NCI-H1048 (cell line): Measurements from ENCODE around the gene CYP2C18.
"Not testable (repeated sequence)": the region's sequence is repeated elsewhere in the genome, so short reads cannot be mapped to it uniquely, and the experiment has no call there.

ENCODE experiments used
- DNase-seq: peaks from one replicate; lab custom pipeline; 2025; lab: John Stamatoyannopoulos, UW

Gene CYP2C18

GRCh38 chr10:94683214-94684054 lies at the start of gene CYP2C18:
TSS of gene CYP2C18 (plus strand) at chr10:94683729. CDS start at chr10:94683820, 91 bp downstream.
- no peak for DNase-seq

- DNase-seq = not testable (repeated sequence)
Measured at GRCh38 chr10:94638097-94638496, 45.4 kb upstream of the CYP2C18 start.

- DNase-seq = no peak
Measured at GRCh38 chr10:94639902-94640301, 43.6 kb upstream of the CYP2C18 start.

- no peak for DNase-seq
Measured at GRCh38 chr10:94640562-94640961, 43.0 kb upstream of the CYP2C18 start.

- no peak for DNase-seq
Measured at GRCh38 chr10:94641480-94641879, 42.0 kb upstream of the CYP2C18 start.

- DNase-seq = no peak
Measured at GRCh38 chr10:94644352-94644751, 39.2 kb upstream of the CYP2C18 start.

GRCh38 chr10:94645285-94645684 lies 38.2 kb upstream of the CYP2C18 start:
- DNase-seq = no peak

- not testable (repeated sequence) for DNase-seq
Measured at GRCh38 chr10:94655201-94655600, 28.3 kb upstream of the CYP2C18 start.

GRCh38 chr10:94663061-94663460 lies 20.5 kb upstream of the CYP2C18 start:
- not testable (repeated sequence) for DNase-seq

GRCh38 chr10:94666391-94667102 lies 17.0 kb upstream of the CYP2C18 start:
- DNase-seq = no peak

- DNase-seq = no peak
Measured at GRCh38 chr10:94673614-94674321, 9.8 kb upstream of the CYP2C18 start.

GRCh38 chr10:94676496-94676895 lies 7.0 kb upstream of the CYP2C18 start:
- DNase-seq = no peak

GRCh38 chr10:94677691-94678090 lies 5.8 kb upstream of the CYP2C18 start:
- DNase-seq = no peak

- DNase-seq = no peak
Measured at GRCh38 chr10:94678475-94678874, 5.1 kb upstream of the CYP2C18 start.

GRCh38 chr10:94680544-94680943 lies 3.0 kb upstream of the CYP2C18 start:
- no peak for DNase-seq

GRCh38 chr10:94682636-94683035 lies 893 bp upstream of the CYP2C18 start:
- DNase-seq = not testable (repeated sequence)

GRCh38 chr10:94687625-94688248 lies 4.2 kb downstream of the CYP2C18 start:
- DNase-seq = no peak

- no peak for DNase-seq
Measured at GRCh38 chr10:94706089-94706488, 22.6 kb downstream of the CYP2C18 start.

GRCh38 chr10:94710578-94710977 lies 27.0 kb downstream of the CYP2C18 start:
- no peak for DNase-seq

GRCh38 chr10:94725871-94726270 lies 42.3 kb downstream of the CYP2C18 start:
- DNase-seq = no peak

- no peak for DNase-seq
Measured at GRCh38 chr10:94735197-94735596, 51.7 kb downstream of the CYP2C18 start.

GRCh38 chr10:94738588-94738987 lies 55.1 kb downstream of the CYP2C18 start:
- no peak for DNase-seq
